HS-27A (cell line): ENCODE data around the gene AGGF1.
"Not testable (repeated sequence)": the region's sequence is repeated elsewhere in the genome, so short reads cannot be mapped to it uniquely, and the experiment has no call there.

Experiments used
- DNase-seq: peaks from one replicate; pipeline ENCODE4 v3.0.0-alpha.2; 2012; ENCODE audit warnings: low read depth, missing footprints

The AGGF1 gene

DNA sequence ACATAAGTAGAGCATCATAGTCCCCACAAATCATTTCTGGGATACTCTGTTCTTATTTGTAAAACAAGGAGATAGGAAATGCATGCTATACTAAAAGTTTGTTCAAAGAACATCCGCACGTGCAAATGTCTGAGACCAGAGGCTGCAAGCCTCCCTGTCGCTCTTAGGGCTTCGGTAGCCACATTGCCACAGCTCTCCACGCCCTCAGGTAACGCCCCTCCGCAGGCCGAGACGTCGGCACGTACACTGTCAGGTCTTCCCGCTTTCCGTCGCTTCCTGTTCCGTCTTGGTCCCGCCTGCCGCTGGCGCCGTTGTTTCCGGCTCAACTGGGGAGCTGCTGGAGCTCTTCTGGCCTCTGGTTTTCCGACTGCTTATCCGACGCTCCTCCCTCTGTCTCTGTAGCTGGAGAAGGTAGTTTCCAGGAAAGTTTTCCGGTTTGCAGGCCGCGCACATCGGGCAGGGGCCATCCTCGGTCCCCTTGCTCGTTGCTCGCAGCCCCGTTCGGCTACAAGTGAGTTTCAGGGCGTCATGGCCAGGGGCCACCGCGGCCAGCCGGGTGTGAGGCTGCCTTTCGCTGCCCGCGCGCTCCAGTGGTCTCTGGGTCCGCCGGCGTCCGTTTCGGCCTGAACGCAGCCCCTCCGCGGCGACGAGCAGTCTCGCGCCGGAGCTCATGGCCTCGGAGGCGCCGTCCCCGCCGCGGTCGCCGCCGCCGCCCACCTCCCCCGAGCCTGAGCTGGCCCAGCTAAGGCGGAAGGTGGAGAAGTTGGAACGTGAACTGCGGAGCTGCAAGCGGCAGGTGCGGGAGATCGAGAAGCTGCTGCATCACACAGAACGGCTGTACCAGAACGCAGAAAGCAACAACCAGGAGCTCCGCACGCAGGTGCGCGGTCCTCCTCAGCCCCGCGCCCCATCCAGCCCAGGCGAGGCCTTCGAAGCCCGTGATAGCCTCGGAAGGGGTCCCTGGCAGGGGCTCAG, at the start of gene AGGF1:
AGGF1 (plus strand) TSS at position 308 of the 975 bp plus-strand sequence; CDS start at position 671, 363 bp downstream.
- peak; percentile 62 for DNase-seq

- no peak for DNase-seq
Observed at GRCh38 chr5:76980518-76981144, 49.6 kb upstream of the AGGF1 start.

- DNase-seq = no peak
Observed at GRCh38 chr5:76982450-76982849, 47.8 kb upstream of the AGGF1 start.

DNA sequence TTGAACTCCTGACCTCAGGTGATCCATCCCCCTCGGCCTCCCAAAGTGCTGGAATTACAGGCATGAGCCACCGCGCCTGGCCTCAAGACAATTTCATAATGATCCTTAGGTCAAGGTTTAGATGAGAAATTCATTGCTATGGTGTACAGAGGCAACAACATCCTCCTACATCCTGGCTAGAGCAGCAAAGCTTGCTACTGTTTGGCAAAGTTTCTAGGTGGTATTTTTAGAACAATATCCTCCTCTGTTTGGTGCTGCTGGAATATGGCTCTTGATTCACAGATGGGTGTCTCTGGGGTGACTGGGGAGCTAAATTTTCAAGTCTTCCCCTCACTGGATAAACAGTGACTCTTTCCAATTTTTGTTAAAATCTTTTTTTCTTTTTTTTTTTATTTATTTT, 46.7 kb upstream of the AGGF1 start:
- DNase-seq = no peak

- no peak for DNase-seq
Observed at GRCh38 chr5:76986825-76987526, 43.2 kb upstream of the AGGF1 start.

DNA sequence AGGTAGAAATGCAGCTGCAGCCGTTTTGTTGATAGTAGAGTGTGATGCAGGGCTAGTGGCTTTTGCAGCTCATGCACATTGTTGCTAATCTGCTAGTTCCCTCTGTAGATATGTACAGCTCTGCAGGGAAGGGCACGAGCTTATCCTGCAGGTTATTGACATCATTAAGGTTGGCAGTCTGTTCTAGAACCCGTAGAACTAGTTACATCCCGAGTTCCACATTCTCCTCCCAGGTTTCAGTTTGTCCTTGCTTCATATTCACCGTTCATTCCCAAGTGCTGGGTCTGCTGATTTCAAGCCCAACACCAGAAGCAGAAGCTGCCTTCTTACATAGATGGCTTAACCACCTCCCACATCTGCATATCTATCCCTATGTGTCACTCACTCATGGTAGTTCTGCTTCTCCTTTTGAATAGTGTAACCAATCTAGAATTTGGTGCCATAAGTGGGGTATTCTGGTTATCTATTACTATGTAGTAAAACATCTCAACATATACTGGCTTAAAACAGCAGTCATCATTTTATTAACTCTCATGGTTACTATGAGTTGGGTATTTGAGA, 39.2 kb upstream of the AGGF1 start:
- no peak for DNase-seq

DNA sequence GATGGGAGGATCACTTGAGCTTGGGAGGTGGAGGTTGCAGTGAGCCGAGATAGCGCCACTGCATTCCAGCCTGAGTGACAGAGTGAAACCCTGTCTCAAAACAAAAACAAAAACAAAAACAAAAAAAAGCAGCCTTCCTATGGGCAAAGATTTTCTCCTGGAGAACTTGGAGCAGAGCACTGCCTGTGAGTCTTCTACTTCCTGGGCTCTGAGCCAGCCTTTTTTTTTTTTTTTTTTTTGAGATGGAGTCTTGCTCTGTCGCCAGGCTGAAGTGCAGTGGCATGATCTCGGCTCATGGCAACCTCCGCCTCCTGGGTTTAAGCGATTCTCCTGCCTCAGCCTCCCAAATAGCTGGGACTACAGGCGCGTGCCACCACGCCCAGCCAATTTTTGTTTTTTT, 36.8 kb upstream of the AGGF1 start:
- DNase-seq = not testable (repeated sequence)

GRCh38 chr5:76994337-76994736, 35.9 kb upstream of the AGGF1 start:
- no peak for DNase-seq

GRCh38 chr5:76998251-76998650, 32.0 kb upstream of the AGGF1 start:
- DNase-seq = not testable (repeated sequence)

- peak; percentile 33 for DNase-seq
Observed at GRCh38 chr5:76999451-76999850, 30.8 kb upstream of the AGGF1 start.

DNA sequence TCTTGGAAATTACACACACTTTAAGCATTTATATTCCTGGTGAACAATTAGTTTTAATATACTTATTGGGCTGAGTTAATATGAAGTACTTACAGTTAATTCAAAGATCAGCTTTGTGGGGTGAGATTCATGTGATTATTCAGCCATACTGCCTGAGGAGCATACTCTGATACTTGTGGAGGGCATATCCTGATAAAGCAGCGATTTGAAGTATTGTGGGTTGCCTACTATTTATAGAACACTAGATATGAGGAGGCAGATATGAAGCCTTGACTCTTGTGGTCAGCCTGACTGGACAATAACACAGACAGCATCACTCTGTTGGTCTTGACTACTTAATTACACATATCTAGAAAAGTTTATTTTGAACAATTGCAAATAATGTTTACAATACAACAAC, 27.0 kb upstream of the AGGF1 start:
- DNase-seq = no peak

GRCh38 chr5:77006124-77006523, 24.1 kb upstream of the AGGF1 start:
- DNase-seq = no peak

DNA sequence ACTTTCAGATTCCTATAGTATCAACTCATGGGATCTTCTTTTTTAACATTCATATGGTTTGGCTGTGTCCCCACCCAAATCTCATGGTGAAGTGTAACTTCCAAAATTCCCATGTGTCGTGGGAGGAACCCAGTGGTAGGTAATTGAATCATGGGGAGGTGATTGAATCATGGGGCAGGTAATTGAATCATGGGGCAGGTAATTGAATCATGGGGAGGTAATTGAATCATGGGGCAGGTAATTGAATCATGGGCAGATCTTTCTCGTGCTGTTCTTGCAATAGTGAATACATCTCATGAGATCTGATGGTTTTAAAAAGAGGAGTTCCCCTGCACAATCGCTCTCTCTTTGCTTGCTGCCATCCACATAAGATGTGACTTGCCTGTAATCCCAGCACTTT, 21.8 kb upstream of the AGGF1 start:
- no peak for DNase-seq

DNA sequence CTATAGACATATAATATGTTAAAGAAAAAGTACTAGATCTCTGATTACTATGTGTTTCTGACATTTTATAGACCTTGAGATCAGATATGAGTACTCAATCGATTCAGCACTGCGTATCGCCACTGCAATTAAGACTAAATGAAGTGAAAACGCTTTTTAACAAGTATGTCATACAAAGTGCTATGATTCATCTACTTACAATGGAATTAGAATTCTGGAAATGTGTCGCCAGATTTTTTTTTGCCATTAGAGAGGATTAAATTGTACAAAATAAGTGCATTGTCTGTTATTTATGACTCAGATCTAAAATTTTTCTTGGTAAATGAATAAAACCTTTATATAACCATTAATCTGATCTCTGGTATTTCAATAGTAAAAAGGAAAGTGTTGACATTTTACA, 20.0 kb upstream of the AGGF1 start:
- no peak for DNase-seq

- DNase-seq = no peak
Observed at GRCh38 chr5:77011498-77011897, 18.7 kb upstream of the AGGF1 start.

DNA sequence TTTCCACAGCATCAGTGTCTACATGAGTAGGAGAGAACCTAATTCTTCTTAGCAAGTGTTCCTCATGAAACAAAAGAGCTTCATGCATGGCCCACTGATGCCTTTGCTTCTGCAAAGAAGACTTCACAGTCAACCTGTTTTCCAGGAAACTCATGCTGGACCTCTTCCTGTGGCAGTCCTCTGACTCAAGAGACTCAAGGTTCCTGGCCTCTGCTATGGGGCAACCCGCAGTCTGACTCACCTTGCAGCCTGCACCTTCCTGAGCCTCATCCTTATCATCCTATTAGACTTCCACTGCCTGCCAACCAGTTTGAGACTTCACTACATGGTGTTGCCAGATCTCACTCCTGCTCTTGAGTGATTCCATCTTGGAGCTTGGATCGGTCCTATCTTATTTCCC, 17.6 kb upstream of the AGGF1 start:
- no peak for DNase-seq

- no peak for DNase-seq
Observed at GRCh38 chr5:77015938-77016569, 14.2 kb upstream of the AGGF1 start.

DNA sequence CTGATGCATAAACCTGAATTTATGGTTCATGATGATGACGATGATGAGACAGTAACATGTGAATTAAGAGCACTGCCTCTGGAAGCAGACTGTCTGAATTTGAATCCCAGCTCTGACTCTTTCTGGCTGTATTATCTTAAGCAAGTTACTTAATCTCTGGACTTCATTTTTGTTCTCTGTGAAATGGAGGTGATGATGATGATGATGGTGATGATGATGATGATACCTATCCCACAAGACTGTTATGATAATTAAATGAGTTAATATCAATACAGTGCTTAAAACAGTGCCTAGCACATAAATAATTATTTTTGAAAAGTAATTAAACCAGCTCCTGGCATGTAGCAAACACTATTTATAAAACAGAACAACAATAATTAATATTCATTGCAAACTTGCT, 13.2 kb upstream of the AGGF1 start:
- DNase-seq = no peak

DNA sequence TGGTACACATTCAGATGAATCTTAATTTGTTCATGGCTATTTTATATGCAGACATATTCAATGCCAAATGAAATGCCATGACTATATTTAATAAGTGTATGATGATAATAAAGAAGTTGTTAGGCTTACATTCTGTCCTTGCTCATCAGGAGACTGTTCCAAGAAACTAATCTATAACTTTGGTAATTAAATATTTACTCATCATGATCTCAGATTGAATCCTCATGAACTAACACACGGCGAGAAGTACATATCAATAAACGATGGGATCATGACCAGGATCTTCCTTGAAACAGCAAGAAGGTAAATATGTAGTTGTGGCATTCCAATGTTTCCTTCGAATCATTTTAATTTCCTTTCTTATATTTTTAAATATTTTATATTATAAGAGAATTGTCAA, 12.5 kb upstream of the AGGF1 start:
- DNase-seq = no peak

DNA sequence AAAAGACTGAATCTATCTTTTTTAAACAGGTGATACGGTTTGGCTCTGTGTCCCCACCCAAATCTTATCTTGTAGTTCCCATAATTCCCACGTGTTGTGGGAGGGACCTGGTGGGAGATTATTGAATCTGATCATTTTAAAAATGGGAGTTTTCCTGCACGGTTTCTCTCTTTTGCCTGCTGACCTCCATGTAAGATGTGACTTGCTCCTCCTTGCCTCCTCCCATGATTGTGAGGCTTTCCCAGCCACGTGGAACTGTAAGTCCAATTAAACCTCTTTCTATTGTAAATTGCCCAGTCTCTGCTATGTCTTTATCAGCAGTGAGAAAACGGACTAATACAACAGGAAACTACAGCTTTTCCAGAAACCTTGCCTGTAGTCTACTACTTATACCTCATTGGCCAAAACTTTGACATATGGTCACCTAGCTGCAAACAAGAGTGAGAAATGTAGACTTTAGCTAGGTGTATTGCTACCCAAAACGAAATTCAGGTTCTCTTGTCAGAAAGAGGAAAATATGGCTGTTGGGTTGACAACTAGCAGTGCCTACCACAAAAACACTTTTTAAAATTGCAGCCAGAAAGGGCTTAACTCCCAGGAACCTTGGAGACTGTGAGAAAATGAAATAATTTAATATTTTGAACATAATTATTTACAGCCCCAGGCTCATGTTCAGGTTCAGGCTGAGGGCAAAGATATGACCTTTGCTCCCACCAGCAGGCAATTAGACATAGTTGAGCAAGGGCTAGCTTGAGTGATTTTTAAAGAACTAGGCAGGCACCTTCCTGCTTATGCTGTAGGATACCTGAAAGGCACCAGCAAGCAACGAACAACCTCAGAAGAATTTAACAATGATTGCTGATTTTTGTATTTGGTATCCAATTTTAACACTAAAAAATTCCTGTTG, 7.4 kb upstream of the AGGF1 start:
- no peak for DNase-seq

GRCh38 chr5:77024490-77024889, 5.7 kb upstream of the AGGF1 start:
- DNase-seq = no peak
